GM15510 (cell line): Measurements from ENCODE around the gene TYR.

Source experiments
- POLR2A ChIP-seq: IDR thresholded peaks from 3 replicates; pipeline ENCODE4 v1.6.1; 2011; ENCODE audit warnings: borderline replicate concordance; ENCODE audit not compliant: insufficient read length; ENCODE audit errors: extremely low read depth

TYR gene

GRCh38 chr11:89177691-89178231 lies at the start of gene TYR:
Gene TYR, plus strand, starts transcription at chr11:89177875. Its CDS starts 79 bp downstream, at chr11:89177954.
- TF ChIP-seq POLR2A, result no peak

GRCh38 chr11:89136606-89137005 lies 41.1 kb upstream of the TYR start:
- no peak for TF ChIP-seq POLR2A

GRCh38 chr11:89147229-89147628 lies 30.4 kb upstream of the TYR start:
- no peak for TF ChIP-seq POLR2A

- TF ChIP-seq POLR2A, result no peak
Observed at GRCh38 chr11:89159974-89160373, 17.7 kb upstream of the TYR start.

- TF ChIP-seq POLR2A, result no peak
Observed at GRCh38 chr11:89161949-89162348, 15.7 kb upstream of the TYR start.

- no peak for TF ChIP-seq POLR2A
Observed at GRCh38 chr11:89163686-89164085, 14.0 kb upstream of the TYR start.

GRCh38 chr11:89168396-89168795 lies 9.3 kb upstream of the TYR start:
- no peak for TF ChIP-seq POLR2A

- no peak for TF ChIP-seq POLR2A
Observed at GRCh38 chr11:89175796-89176195, 1.9 kb upstream of the TYR start.

GRCh38 chr11:89176938-89177337 lies 737 bp upstream of the TYR start:
- TF ChIP-seq POLR2A, result no peak

- TF ChIP-seq POLR2A, result no peak
Observed at GRCh38 chr11:89181111-89181510, 3.4 kb downstream of the TYR start.

- TF ChIP-seq POLR2A, result no peak
Observed at GRCh38 chr11:89182773-89183518, 5.3 kb downstream of the TYR start.

- no peak for TF ChIP-seq POLR2A
Observed at GRCh38 chr11:89184021-89184420, 6.3 kb downstream of the TYR start.

- no peak for TF ChIP-seq POLR2A
Observed at GRCh38 chr11:89189776-89190175, 12.1 kb downstream of the TYR start.

GRCh38 chr11:89201138-89201537 lies 23.5 kb downstream of the TYR start:
- no peak for TF ChIP-seq POLR2A

- no peak for TF ChIP-seq POLR2A
Observed at GRCh38 chr11:89203814-89204213, 26.1 kb downstream of the TYR start.

GRCh38 chr11:89205378-89205777 lies 27.7 kb downstream of the TYR start:
- TF ChIP-seq POLR2A, result no peak
